Immature natural killer cell (primary cell): ENCODE results near the gene CHRNA10. TPM values are rescaled to one million over a fixed set of nuclear protein-coding genes. Genes with fewer than 3 reads are reported as not detected.

ENCODE experiments used
- DNase-seq, 3 donors: peaks; one replicate each; pipeline ENCODE4 v3.0.0; 2022; ENCODE audit warnings: mixed read lengths in 1 of 3
- H3K27ac Mint-ChIP-seq, 6 donors: one replicate each; pipeline ENCODE4 v1.8.0; 2020; ENCODE audit warnings: mixed read lengths in 6 of 6, mild to moderate bottlenecking in 5 of 6, inconsistent platforms in 4 of 6, moderate library complexity in 3 of 6
- H3K27me3 Mint-ChIP-seq, 3 donors: one replicate each; pipeline ENCODE4 v1.8.0; 2020 to 2021; ENCODE audit warnings: low read depth in 3 of 3, mild to moderate bottlenecking in 3 of 3, mixed read lengths in 3 of 3, moderate library complexity in 3 of 3, inconsistent platforms in 1 of 3
- H3K36me3 Mint-ChIP-seq, 3 donors: one replicate each; pipeline ENCODE4 v1.8.0; 2020; ENCODE audit warnings: mixed read lengths in 3 of 3, inconsistent platforms in 2 of 3, mild to moderate bottlenecking in 2 of 3
- H3K4me1 Mint-ChIP-seq, 2 donors: one replicate each; pipeline ENCODE4 v1.8.0; 2020; ENCODE audit warnings: inconsistent platforms in 2 of 2, mild to moderate bottlenecking in 2 of 2, mixed read lengths in 2 of 2, moderate library complexity in 1 of 2
- H3K4me3 Mint-ChIP-seq, 5 donors: one replicate each; pipeline ENCODE4 v1.8.0; 2020; ENCODE audit warnings: mild to moderate bottlenecking in 5 of 5, mixed read lengths in 5 of 5, inconsistent platforms in 3 of 5, moderate library complexity in 3 of 5
- H3K9me3 Mint-ChIP-seq, 6 donors: one replicate each; pipeline ENCODE4 v1.8.0; 2020; ENCODE audit warnings: mild to moderate bottlenecking in 6 of 6, mixed read lengths in 6 of 6, inconsistent platforms in 4 of 6, moderate library complexity in 3 of 6
- polyA plus RNA-seq, 3 donors: library from polyadenylated mRNA; unstranded; fragments of 300-500 nt; fragmentation: Illumina TruSeq; gene quantifications; one replicate each; pipeline ENCODE4 v1.2.3, GENCODE V29; 2021

Gene CHRNA10
- polyA plus RNA-seq, 3 donors from 2014 or later: 0.26 TPM; not detected in 2

GRCh38 chr11:3637201-3637600, 34.0 kb downstream of the CHRNA10 start:
- Mint-ChIP-seq H3K36me3 (no peaks in the 10 kb centered on the region), H3K27me3 (peaks cover 0 to 3% (median 3%) of the 10 kb centered on the region in 3 donors), H3K4me3 (no peak overlapping the region), H3K4me1 (peaks cover 0 to 4% of the 10 kb centered on the region in 2 donors), H3K9me3 (no peaks in the 10 kb centered on the region), H3K27ac (no peak overlapping the region)
- no peak for DNase-seq

- no peaks in the 10 kb centered on the region for H3K36me3 Mint-ChIP-seq
- H3K4me1 Mint-ChIP-seq: no peaks in the 10 kb centered on the region
- H3K9me3 Mint-ChIP-seq: no peaks in the 10 kb centered on the region
- H3K27ac Mint-ChIP-seq: no peak overlapping the region
- H3K4me3 Mint-ChIP-seq: no peak overlapping the region
- DNase-seq: no peak
- H3K27me3 Mint-ChIP-seq: peaks cover 0 to 3% (median 1%) of the 10 kb centered on the region in 3 donors
Observed at GRCh38 chr11:3635641-3636375, 35.4 kb downstream of the CHRNA10 start.

- no peak for DNase-seq
- H3K36me3 Mint-ChIP-seq: no peaks in the 10 kb centered on the region
- H3K4me1 Mint-ChIP-seq: no peaks in the 10 kb centered on the region
- H3K9me3 Mint-ChIP-seq: no peaks in the 10 kb centered on the region
- no peak overlapping the region for H3K4me3 Mint-ChIP-seq
- H3K27me3 Mint-ChIP-seq: peaks cover 0 to 1% (median 0%) of the 10 kb centered on the region in 3 donors
- H3K27ac Mint-ChIP-seq: no peak overlapping the region
Observed at GRCh38 chr11:3632070-3632660, 39.0 kb downstream of the CHRNA10 start.

GRCh38 chr11:3631331-3631730, 39.9 kb downstream of the CHRNA10 start:
- Mint-ChIP-seq H3K36me3 (no peaks in the 10 kb centered on the region), H3K4me1 (peaks cover 0 to 3% of the 10 kb centered on the region in 2 donors), H3K27ac (no peak overlapping the region), H3K4me3 (no peak overlapping the region), H3K9me3 (no peaks in the 10 kb centered on the region), H3K27me3 (peaks cover 0 to 5% (median 0%) of the 10 kb centered on the region in 3 donors)
- DNase-seq: no peak

GRCh38 chr11:3627291-3627690, 43.9 kb downstream of the CHRNA10 start:
- Mint-ChIP-seq H3K9me3 (no peaks in the 10 kb centered on the region), H3K4me3 (no peak overlapping the region), H3K27me3 (peaks cover 0 to 5% (median 2%) of the 10 kb centered on the region in 3 donors), H3K4me1 (peaks cover 0 to 3% of the 10 kb centered on the region in 2 donors), H3K27ac (no peak overlapping the region), H3K36me3 (no peaks in the 10 kb centered on the region)
- no peak for DNase-seq

- H3K9me3 Mint-ChIP-seq: no peaks in the 10 kb centered on the region
- H3K36me3 Mint-ChIP-seq: no peaks in the 10 kb centered on the region
- peaks cover 0 to 3% (median 2%) of the 10 kb centered on the region in 3 donors for H3K27me3 Mint-ChIP-seq
- H3K4me3 Mint-ChIP-seq: no peak overlapping the region
- no peak for DNase-seq
- no peak overlapping the region for H3K27ac Mint-ChIP-seq
- peaks cover 0 to 3% of the 10 kb centered on the region in 2 donors for H3K4me1 Mint-ChIP-seq
Observed at GRCh38 chr11:3626250-3626960, 44.8 kb downstream of the CHRNA10 start.

- peaks cover 0 to 3% of the 10 kb centered on the region in 2 donors for H3K4me1 Mint-ChIP-seq
- no peak overlapping the region for H3K4me3 Mint-ChIP-seq
- no peak overlapping the region for H3K27ac Mint-ChIP-seq
- no peaks in the 10 kb centered on the region for H3K9me3 Mint-ChIP-seq
- no peak for DNase-seq
- no peaks in the 10 kb centered on the region for H3K36me3 Mint-ChIP-seq
- peaks cover 0 to 3% (median 3%) of the 10 kb centered on the region in 3 donors for H3K27me3 Mint-ChIP-seq
Observed at GRCh38 chr11:3623767-3624458, 47.3 kb downstream of the CHRNA10 start.

- Mint-ChIP-seq H3K27me3 (peaks cover under 1 to 3% (median 3%) of the 10 kb centered on the region in 3 donors), H3K36me3 (no peaks in the 10 kb centered on the region), H3K4me1 (peaks cover 0 to 3% of the 10 kb centered on the region in 2 donors), H3K4me3 (no peak overlapping the region), H3K9me3 (no peaks in the 10 kb centered on the region), H3K27ac (no peak overlapping the region)
- DNase-seq: no peak
Observed at GRCh38 chr11:3623121-3623520, 48.1 kb downstream of the CHRNA10 start.

GRCh38 chr11:3622521-3622920, 48.7 kb downstream of the CHRNA10 start:
- H3K4me3 Mint-ChIP-seq: no peak overlapping the region
- no peak overlapping the region for H3K27ac Mint-ChIP-seq
- no peak for DNase-seq
- no peaks in the 10 kb centered on the region for H3K36me3 Mint-ChIP-seq
- peaks cover 2 to 3% (median 3%) of the 10 kb centered on the region in 3 donors for H3K27me3 Mint-ChIP-seq
- no peaks in the 10 kb centered on the region for H3K9me3 Mint-ChIP-seq
- peaks cover 0 to 3% of the 10 kb centered on the region in 2 donors for H3K4me1 Mint-ChIP-seq

- H3K36me3 Mint-ChIP-seq: no peaks in the 10 kb centered on the region
- no peaks in the 10 kb centered on the region for H3K9me3 Mint-ChIP-seq
- peaks cover 10 to 11% of the 10 kb centered on the region in 2 donors for H3K4me1 Mint-ChIP-seq
- H3K27me3 Mint-ChIP-seq: peaks cover 0 to 5% (median 3%) of the 10 kb centered on the region in 3 donors
- DNase-seq: no peak
- H3K27ac Mint-ChIP-seq: no peak overlapping the region
- H3K4me3 Mint-ChIP-seq: no peak overlapping the region
Observed at GRCh38 chr11:3617990-3618389, 53.2 kb downstream of the CHRNA10 start.

- no peak overlapping the region for H3K4me3 Mint-ChIP-seq
Observed at GRCh38 chr11:3616721-3617460, 54.3 kb downstream of the CHRNA10 start.

GRCh38 chr11:3615998-3616397, 55.2 kb downstream of the CHRNA10 start:
- Mint-ChIP-seq H3K27ac (no peak overlapping the region), H3K9me3 (no peaks in the 10 kb centered on the region), H3K4me1 (peaks cover 10 to 11% of the 10 kb centered on the region in 2 donors), H3K27me3 (peaks cover 0 to 5% (median 3%) of the 10 kb centered on the region in 3 donors), H3K36me3 (no peaks in the 10 kb centered on the region), H3K4me3 (no peak overlapping the region)
- no peak for DNase-seq

More at GRCh38 chr11:3616721-3617460, 54.3 kb downstream of the CHRNA10 start:
- no peak for DNase-seq
- Mint-ChIP-seq H3K9me3 (no peaks in the 10 kb centered on the region), H3K4me1 (peaks cover 10 to 11% of the 10 kb centered on the region in 2 donors), H3K27ac (no peak overlapping the region), H3K27me3 (peaks cover 0 to 5% (median 3%) of the 10 kb centered on the region in 3 donors), H3K36me3 (no peaks in the 10 kb centered on the region)
